Aorta (tissue), 5 donors: ENCODE data around the gene GRAPL. TPM values are rescaled to one million over a fixed set of nuclear protein-coding genes. Genes with fewer than 3 reads are reported as not detected.
A peak's percentile ranks its signal among the peaks of the same experiment; 100 is the strongest.
"Not testable (repeated sequence)": the region's sequence is repeated elsewhere in the genome, so short reads cannot be mapped to it uniquely, and the experiment has no call there.

Experiments used
- ATAC-seq: fragments of 200-7000 bp; cut with Tn5 transposase; one replicate; pipeline ENCODE4 v1.9.1; 2022; ENCODE audit warnings: moderate library complexity; ENCODE audit not compliant: low FRiP score
- DNase-seq, 2 donors: peaks; one replicate each; pipeline ENCODE4 v3.0.0-alpha.2; 2020
- H3K27ac ChIP-seq, 2 donors: one replicate each; pipeline ENCODE4 v1.5.1; 2013; ENCODE audit warnings: low read length in 2 of 2, mild to moderate bottlenecking in 2 of 2, moderate library complexity in 2 of 2, control low read depth in 1 of 2, inconsistent platforms in 1 of 2, low read depth in 1 of 2
- H3K27me3 ChIP-seq, 2 donors: one replicate each; pipeline ENCODE4 v1.6.1; 2013; ENCODE audit warnings: control low read depth in 1 of 2, low read length in 1 of 2, mild to moderate bottlenecking in 1 of 2, moderate library complexity in 1 of 2; ENCODE audit not compliant: insufficient read depth in 2 of 2, control insufficient read depth in 1 of 2
- H3K36me3 ChIP-seq, 2 donors: one replicate each; pipeline ENCODE4 v1.6.1; 2013; ENCODE audit warnings: control low read depth in 1 of 2, low read length in 1 of 2, mild to moderate bottlenecking in 1 of 2; ENCODE audit not compliant: insufficient read depth in 2 of 2, control insufficient read depth in 1 of 2
- H3K4me1 ChIP-seq, 2 donors: one replicate each; pipeline ENCODE4 v1.6.1; 2013; ENCODE audit warnings: low read length in 2 of 2, control low read depth in 1 of 2, mild to moderate bottlenecking in 1 of 2, moderate library complexity in 1 of 2; ENCODE audit not compliant: insufficient read depth in 2 of 2, control insufficient read depth in 1 of 2
- H3K4me3 ChIP-seq, 2 donors: one replicate each; pipeline ENCODE4 v1.5.1; 2013; ENCODE audit warnings: low read length in 2 of 2, control low read depth in 1 of 2, mild to moderate bottlenecking in 1 of 2
- H3K9me3 ChIP-seq: one replicate; pipeline ENCODE4 v1.6.1; 2013; ENCODE audit warnings: mild to moderate bottlenecking, low read length; ENCODE audit not compliant: control insufficient read depth
- WGBS, 2 donors: extraction: QIAGEN DNeasy Blood & Tissue Kit; methylation state at CpG; one replicate each; pipeline ENCODE4 v1.1.7; 2013; 5-methylcytosine and 5-hydroxymethylcytosine counted together
- intact Hi-C, 2 donors: fragments of 100-400 bp; cut with DNase I; formaldehyde crosslinking; loops; one replicate each; pipeline versions ENCODE4 v1.14.2 to v1.15.0; 2022
- polyA plus RNA-seq, 2 donors: library from polyadenylated mRNA; stranded (reverse); fragments of 200-250 nt; gene quantifications; one replicate each; pipeline ENCODE4 v1.2.3, GENCODE V29; 2013
- total RNA-seq, 2 donors: library from RNA; stranded (reverse); fragmentation: NEBNext Ultra II Directional; extraction: Animal tissue kit (Norgen Biotek cat#: 25700); gene quantifications; one replicate each; pipeline ENCODE4 v1.2.1, GENCODE V29; 2021
- donor health status: healthy with polysubstance abuse.
- donor health status: Bipolar disorder and iron deficiency.
- donor health status: DM: no; HTN: no; CAD: no.
- donor health status: DM: no; HTN: no; CAD: no.
- donor health status: DM: yes; HTN: yes; CAD: no.

GRAPL gene
- total and polyA plus RNA-seq, 4 donors, result 6.3 to 6.6 TPM; not detected in 2

GRCh38 chr17:19174422-19174821 is 47.0 kb downstream of the GRAPL start:
- DNase-seq, intact Hi-C loops, H3K9me3 ChIP-seq, H3K4me3 ChIP-seq, H3K4me1 ChIP-seq, H3K27me3 ChIP-seq, H3K27ac ChIP-seq, H3K36me3 ChIP-seq: not testable (repeated sequence)
- ATAC-seq, result peak; percentile 52
- WGBS, 2 donors, result no CpG with 5 or more reads among the region's 3 CpGs

- peak; percentile 95 for ATAC-seq
- WGBS, 2 donors, result no CpG with 5 or more reads among the region's 20 CpGs
- H3K27ac ChIP-seq, H3K4me1 ChIP-seq, H3K36me3 ChIP-seq, DNase-seq, H3K27me3 ChIP-seq, intact Hi-C loops, H3K9me3 ChIP-seq, H3K4me3 ChIP-seq: not testable (repeated sequence)
These were observed 48.0 kb downstream of the GRAPL start for GRCh38 chr17:19175410-19175809.

- no CpG with 5 or more reads among the region's 33 CpGs for WGBS, 2 donors
- H3K27ac ChIP-seq, DNase-seq, H3K27me3 ChIP-seq, H3K4me1 ChIP-seq, H3K4me3 ChIP-seq, intact Hi-C loops, H3K36me3 ChIP-seq, H3K9me3 ChIP-seq: not testable (repeated sequence)
- ATAC-seq, result peak; percentile 98
These were observed 53.9 kb downstream of the GRAPL start for GRCh38 chr17:19181040-19181875.

GRCh38 chr17:19187883-19188869 is 60.8 kb downstream of the GRAPL start:
- ATAC-seq, H3K27me3 ChIP-seq, H3K9me3 ChIP-seq, H3K27ac ChIP-seq, intact Hi-C loops, DNase-seq, H3K4me1 ChIP-seq, H3K4me3 ChIP-seq, H3K36me3 ChIP-seq: not testable (repeated sequence)
- WGBS, 2 donors, result 0% methylated on average over 9 of the region's 62 CpGs

- intact Hi-C loops, H3K27ac ChIP-seq, H3K9me3 ChIP-seq, H3K4me1 ChIP-seq, H3K4me3 ChIP-seq, H3K27me3 ChIP-seq, H3K36me3 ChIP-seq, DNase-seq: not testable (repeated sequence)
- peak; percentile 93 for ATAC-seq
- WGBS, 2 donors, result no CpG with 5 or more reads among the region's 39 CpGs
These were observed 61.7 kb downstream of the GRAPL start for GRCh38 chr17:19188870-19189708.

- WGBS, 2 donors, result no CpG with 5 or more reads among the region's 36 CpGs
- H3K36me3 ChIP-seq, H3K4me3 ChIP-seq, H3K27ac ChIP-seq, intact Hi-C loops, H3K27me3 ChIP-seq, H3K4me1 ChIP-seq, H3K9me3 ChIP-seq, DNase-seq, ATAC-seq: not testable (repeated sequence)
These were observed 62.5 kb downstream of the GRAPL start for GRCh38 chr17:19189781-19190405.

- H3K27ac ChIP-seq, DNase-seq, H3K4me1 ChIP-seq, H3K9me3 ChIP-seq, H3K4me3 ChIP-seq, H3K36me3 ChIP-seq, intact Hi-C loops, H3K27me3 ChIP-seq: not testable (repeated sequence)
- ATAC-seq, result peak; percentile 99
- 0% methylated on average over 4 of the region's 33 CpGs; no CpG with 5 or more reads in 1 of the 2 donors for WGBS, 2 donors
These were observed 69.2 kb downstream of the GRAPL start for GRCh38 chr17:19196382-19197204.
